H9 (cell line): ENCODE measurements around the gene FARS2. TPM values are rescaled to one million over a fixed set of nuclear protein-coding genes. Genes with fewer than 3 reads are reported as not detected.

Source experiments
- DNase-seq: peaks from one replicate; pipeline ENCODE4 v3.0.0-alpha.2; 2017
- H2AFZ ChIP-seq: one replicate; pipeline ENCODE4 v1.6.1; 2013; ENCODE audit warnings: mild to moderate bottlenecking, low read length, control low read depth, moderate library complexity
- H2AK5ac ChIP-seq: 2 replicates; pipeline ENCODE4 v1.6.1; 2013; ENCODE audit warnings: low read length, control low read depth, mixed read lengths; ENCODE audit not compliant: insufficient read length
- H2BK120ac ChIP-seq: one replicate; pipeline ENCODE4 v1.6.1; 2013; ENCODE audit warnings: low read depth, mild to moderate bottlenecking, low read length, control low read depth, inconsistent platforms; ENCODE audit not compliant: poor library complexity, severe bottlenecking
- H2BK12ac ChIP-seq: 2 replicates; pipeline ENCODE4 v1.6.1; 2013; ENCODE audit warnings: low read length, control low read depth, mixed read lengths, low read depth; ENCODE audit not compliant: insufficient read length
- H2BK15ac ChIP-seq: 2 replicates; pipeline ENCODE4 v1.6.1; 2013; ENCODE audit warnings: low read depth, low read length, control low read depth
- H2BK20ac ChIP-seq: one replicate; pipeline ENCODE4 v1.6.1; 2013; ENCODE audit warnings: low read depth, mild to moderate bottlenecking, low read length, control low read depth, inconsistent platforms; ENCODE audit not compliant: poor library complexity, severe bottlenecking
- H2BK5ac ChIP-seq: 2 replicates; pipeline ENCODE4 v1.6.1; 2013; ENCODE audit warnings: low read length, control low read depth, mixed read lengths; ENCODE audit not compliant: insufficient read length
- H3K14ac ChIP-seq: 2 replicates; pipeline ENCODE4 v1.6.1; 2013; ENCODE audit warnings: low read length, control low read depth; ENCODE audit not compliant: insufficient read depth
- H3K18ac ChIP-seq: 2 replicates; pipeline ENCODE4 v1.6.1; 2013; ENCODE audit warnings: low read depth, mild to moderate bottlenecking, mixed read lengths, low read length, control low read depth; ENCODE audit not compliant: insufficient read length
- H3K23ac ChIP-seq: 2 replicates; pipeline ENCODE4 v1.6.1; 2013; ENCODE audit warnings: low read length, control low read depth, mixed read lengths, low read depth; ENCODE audit not compliant: insufficient read length
- H3K23me2 ChIP-seq: 2 replicates; pipeline ENCODE4 v1.6.1; 2013; ENCODE audit warnings: low read depth, mild to moderate bottlenecking, mixed read lengths, low read length, control low read depth; ENCODE audit not compliant: insufficient read length, poor library complexity, severe bottlenecking
- H3K27ac ChIP-seq: 2 replicates; pipeline ENCODE4 v1.5.1; 2013; ENCODE audit warnings: low read length, control low read depth, mixed read lengths, low read depth; ENCODE audit not compliant: insufficient read length
- H3K27me3 ChIP-seq: 2 replicates; pipeline ENCODE4 v1.6.1; 2013; ENCODE audit warnings: low read length, control low read depth, inconsistent platforms; ENCODE audit not compliant: insufficient read depth
- H3K4ac ChIP-seq: 2 replicates; pipeline ENCODE4 v1.6.1; 2013; ENCODE audit warnings: low read depth, mild to moderate bottlenecking, control low read depth, inconsistent platforms, low read length, moderate library complexity
- H3K4me1 ChIP-seq: 2 replicates; pipeline ENCODE4 v1.6.1; 2013; ENCODE audit warnings: low read length, control low read depth, inconsistent platforms; ENCODE audit not compliant: insufficient read depth
- H3K4me2 ChIP-seq: 2 replicates; pipeline ENCODE4 v1.6.1; 2013; ENCODE audit warnings: low read length, control low read depth, mixed read lengths; ENCODE audit not compliant: insufficient read length, insufficient read depth
- H3K56ac ChIP-seq: 2 replicates; pipeline ENCODE4 v1.6.1; 2013; ENCODE audit warnings: low read depth, mild to moderate bottlenecking, mixed read lengths, low read length, control low read depth; ENCODE audit not compliant: insufficient read length
- H3K79me1 ChIP-seq: 2 replicates; pipeline ENCODE4 v1.6.1; 2013; ENCODE audit warnings: low read depth, mild to moderate bottlenecking, moderate library complexity, low read length, control low read depth, inconsistent platforms; ENCODE audit not compliant: insufficient read depth, poor library complexity, severe bottlenecking
- H3K79me2 ChIP-seq: 2 replicates; pipeline ENCODE4 v1.6.1; 2013; ENCODE audit warnings: low read length, control low read depth, inconsistent platforms; ENCODE audit not compliant: insufficient read depth
- H3K9ac ChIP-seq: 2 replicates; pipeline ENCODE4 v1.6.1; 2013; ENCODE audit warnings: low read length, control low read depth, mixed read lengths; ENCODE audit not compliant: insufficient read length; ENCODE audit errors: extremely low read depth
- H3K9me3 ChIP-seq: one replicate; pipeline ENCODE4 v1.6.1; 2013; ENCODE audit warnings: low read depth, low read length, inconsistent platforms; ENCODE audit not compliant: control insufficient read depth
- H3T11ph ChIP-seq: one replicate; pipeline ENCODE4 v1.6.1; 2013; ENCODE audit warnings: mild to moderate bottlenecking, low read length, control low read depth, inconsistent platforms
- H4K20me1 ChIP-seq: one replicate; pipeline ENCODE4 v1.6.1; 2013; ENCODE audit not compliant: control insufficient read depth, insufficient read length, insufficient read depth
- H4K5ac ChIP-seq: 2 replicates; pipeline ENCODE4 v1.6.1; 2013; ENCODE audit warnings: low read depth, mild to moderate bottlenecking, mixed read lengths, low read length, control low read depth; ENCODE audit not compliant: insufficient read length
- H4K8ac ChIP-seq: replicated peaks from 2 replicates; pipeline ENCODE4 v1.6.1; 2013; ENCODE audit warnings: low read length, control low read depth, mixed read lengths, low read depth; ENCODE audit not compliant: insufficient read length
- H4K91ac ChIP-seq: 2 replicates; pipeline ENCODE4 v1.6.1; 2013; ENCODE audit warnings: low read depth, mild to moderate bottlenecking, moderate library complexity, mixed read lengths, low read length, control low read depth; ENCODE audit not compliant: insufficient read length
- H3K27ac Mint-ChIP-seq, 3 experiments: 2 replicates in 2 of 3; 3 replicates in 1 of 3; pipeline ENCODE4 v1.8.0; 2020 to 2021; ENCODE audit warnings: mixed read lengths in 3 of 3, mild to moderate bottlenecking in 1 of 3, moderate library complexity in 1 of 3
- H3K27me3 Mint-ChIP-seq: 2 replicates; pipeline ENCODE4 v1.8.0; 2021; ENCODE audit warnings: low read depth, mild to moderate bottlenecking, moderate library complexity, mixed read lengths
- H3K36me3 Mint-ChIP-seq, 3 experiments: 2 replicates in 2 of 3; 3 replicates in 1 of 3; pipeline ENCODE4 v1.8.0; 2020 to 2021; ENCODE audit warnings: low read depth in 3 of 3, mixed read lengths in 3 of 3; ENCODE audit not compliant: insufficient read depth in 1 of 3
- H3K4me1 Mint-ChIP-seq, 2 experiments: 2 replicates each; pipeline ENCODE4 v1.8.0; 2020; ENCODE audit warnings: mixed read lengths in 2 of 2
- H3K4me3 Mint-ChIP-seq, 2 experiments: 2 replicates in 1 of 2; 3 replicates in 1 of 2; pipeline ENCODE4 v1.8.0; 2020 to 2021; ENCODE audit warnings: mild to moderate bottlenecking in 2 of 2, mixed read lengths in 2 of 2, moderate library complexity in 1 of 2
- H3K9me3 Mint-ChIP-seq, 2 experiments: 2 replicates in 1 of 2; 3 replicates in 1 of 2; pipeline ENCODE4 v1.8.0; 2020; ENCODE audit warnings: mild to moderate bottlenecking in 2 of 2, mixed read lengths in 2 of 2, moderate library complexity in 1 of 2
- CTCF ChIP-seq: fragments of 200-600 bp; sonication (generic); conservative IDR thresholded peaks from 3 replicates; pipeline ENCODE4 v1.8.0; 2021; ENCODE audit warnings: antibody characterized with exemption, mild to moderate bottlenecking
- WGBS: extraction: QIAGEN DNeasy Blood & Tissue Kit; methylation state at CpG from one replicate; pipeline ENCODE4 v1.1.7; 2013; ENCODE audit warnings: missing lambda C conversion rate, low lambda C conversion rate, mixed read lengths; ENCODE audit not compliant: insufficient read length; ENCODE audit errors: extremely low coverage; 5-methylcytosine and 5-hydroxymethylcytosine counted together
- total RNA-seq: library from RNA; stranded (reverse); gene quantifications from 2 replicates; pipeline ENCODE4 v1.2.1, GENCODE V29; 2021

FARS2 gene
- total RNA-seq, 1 experiment from 2014 or later, result 8.5 TPM

- Histone ChIP-seq H3T11ph (no peak overlapping the region), H2AK5ac (no peak overlapping the region), H3K56ac (no peak overlapping the region), H3K27ac (no peak overlapping the region), H3K9me3 (no peaks in the 10 kb centered on the region), H2BK15ac (no peak overlapping the region), H4K5ac (no peak overlapping the region), H3K4ac (no peak overlapping the region), H3K27me3 (no peaks in the 10 kb centered on the region), H4K91ac (no peak overlapping the region), H3K4me1 (no peaks in the 10 kb centered on the region), H3K23me2 (no peaks in the 10 kb centered on the region), H3K9ac (no peak overlapping the region), H2AFZ (no peak overlapping the region), H3K4me2 (no peak overlapping the region), H2BK12ac (no peak overlapping the region), H3K79me1 (peaks cover 3% of the 10 kb centered on the region), H2BK20ac (no peak overlapping the region), H4K8ac (no peak overlapping the region), H2BK120ac (no peak overlapping the region), H3K18ac (no peak overlapping the region), H4K20me1 (no peaks in the 10 kb centered on the region), H3K79me2 (no peaks in the 10 kb centered on the region), H3K14ac (no peak overlapping the region), H2BK5ac (no peak overlapping the region), H3K23ac (no peak overlapping the region)
- Mint-ChIP-seq H3K36me3 (peaks cover 0 to 8% (median 3%) of the 10 kb centered on the region in 3 experiments; a peak in 2 of 7 replicates), H3K27me3 (no peaks in the 10 kb centered on the region), H3K4me1 (peaks cover 26 to 30% of the 10 kb centered on the region in 2 experiments), H3K4me3 (no peak overlapping the region), H3K9me3 (no peaks in the 10 kb centered on the region), H3K27ac (no peak overlapping the region)
- TF ChIP-seq CTCF, result no peak
- DNase-seq, result no peak
- no CpG with 5 or more reads among the region's 1 CpG for WGBS
Observed at GRCh38 chr6:5238336-5238735, 23.0 kb upstream of the FARS2 start.
